ENCODE measurements around the gene CBX8.

DNA sequence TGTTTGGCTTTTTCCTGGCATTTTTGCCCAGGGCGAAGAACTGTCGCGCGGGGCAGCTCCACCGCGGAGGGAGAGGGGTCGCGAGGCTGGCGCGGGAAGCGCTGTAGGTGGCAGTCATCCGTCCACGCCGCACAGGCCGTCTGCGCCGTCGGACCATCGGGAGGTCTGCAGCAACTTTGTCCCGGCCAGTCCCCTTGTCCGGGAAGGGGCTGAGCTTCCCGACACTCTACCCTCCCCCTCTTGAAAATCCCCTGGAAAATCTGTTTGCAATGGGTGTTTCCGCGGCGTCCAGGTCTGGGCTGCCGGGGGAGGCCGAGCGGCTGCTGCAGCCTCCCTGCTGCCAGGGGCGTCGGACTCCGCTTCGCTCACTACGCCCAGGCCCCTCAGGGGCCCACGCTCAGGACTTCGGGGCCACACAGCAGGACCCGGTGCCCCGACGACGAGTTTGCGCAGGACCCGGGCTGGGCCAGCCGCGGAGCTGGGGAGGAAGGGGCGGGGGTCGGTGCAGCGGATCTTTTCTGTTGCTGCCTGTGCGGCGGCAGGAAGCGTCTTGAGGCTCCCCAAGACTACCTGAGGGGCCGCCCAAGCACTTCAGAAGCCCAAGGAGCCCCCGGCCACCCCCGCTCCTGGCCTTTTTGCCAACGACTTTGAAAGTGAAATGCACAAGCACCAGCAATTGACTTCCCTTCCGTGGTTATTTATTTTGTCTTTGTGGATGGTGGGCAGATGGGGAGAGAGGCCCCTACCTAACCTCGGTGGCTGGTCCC, 44.7 kb upstream of the CBX8 start:
- no peak for TF ChIP-seq POLR2A (IDR thresholded peaks at IDR 0.05)
- TF ChIP-seq, protein P1, sequence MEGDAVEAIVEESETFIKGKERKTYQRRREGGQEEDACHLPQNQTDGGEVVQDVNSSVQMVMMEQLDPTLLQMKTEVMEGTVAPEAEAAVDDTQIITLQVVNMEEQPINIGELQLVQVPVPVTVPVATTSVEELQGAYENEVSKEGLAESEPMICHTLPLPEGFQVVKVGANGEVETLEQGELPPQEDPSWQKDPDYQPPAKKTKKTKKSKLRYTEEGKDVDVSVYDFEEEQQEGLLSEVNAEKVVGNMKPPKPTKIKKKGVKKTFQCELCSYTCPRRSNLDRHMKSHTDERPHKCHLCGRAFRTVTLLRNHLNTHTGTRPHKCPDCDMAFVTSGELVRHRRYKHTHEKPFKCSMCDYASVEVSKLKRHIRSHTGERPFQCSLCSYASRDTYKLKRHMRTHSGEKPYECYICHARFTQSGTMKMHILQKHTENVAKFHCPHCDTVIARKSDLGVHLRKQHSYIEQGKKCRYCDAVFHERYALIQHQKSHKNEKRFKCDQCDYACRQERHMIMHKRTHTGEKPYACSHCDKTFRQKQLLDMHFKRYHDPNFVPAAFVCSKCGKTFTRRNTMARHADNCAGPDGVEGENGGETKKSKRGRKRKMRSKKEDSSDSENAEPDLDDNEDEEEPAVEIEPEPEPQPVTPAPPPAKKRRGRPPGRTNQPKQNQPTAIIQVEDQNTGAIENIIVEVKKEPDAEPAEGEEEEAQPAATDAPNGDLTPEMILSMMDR (IDR thresholded peaks at IDR 0.05): no peak

Data from body of pancreas (tissue), 4 donors.